ENCODE measurements around the gene MALRD1. TPM values are rescaled to one million over a fixed set of nuclear protein-coding genes. Genes with fewer than 3 reads are reported as not detected.

Gene MALRD1
- total RNA-seq, 1 donor from 2014 or later: not detected

- intact Hi-C loops (cut with micrococcal nuclease): no loop called here
- Mint-ChIP-seq H3K9me3 (peaks cover 3% of the 10 kb centered on the region), H3K36me3 (ENCODE audit: low read depth) (no peaks in the 10 kb centered on the region), H3K27ac (no peak overlapping the region), H3K4me1 (ENCODE audit: low read depth) (no peaks in the 10 kb centered on the region), H3K27me3 (ENCODE audit: insufficient read depth) (no peaks in the 10 kb centered on the region), H3K4me3 (no peak overlapping the region)
- no peak for DNase-seq (ENCODE audit: low spot score)
These were observed 540.0 kb downstream of the MALRD1 start for GRCh38 chr10:19588608-19589007.

DNA sequence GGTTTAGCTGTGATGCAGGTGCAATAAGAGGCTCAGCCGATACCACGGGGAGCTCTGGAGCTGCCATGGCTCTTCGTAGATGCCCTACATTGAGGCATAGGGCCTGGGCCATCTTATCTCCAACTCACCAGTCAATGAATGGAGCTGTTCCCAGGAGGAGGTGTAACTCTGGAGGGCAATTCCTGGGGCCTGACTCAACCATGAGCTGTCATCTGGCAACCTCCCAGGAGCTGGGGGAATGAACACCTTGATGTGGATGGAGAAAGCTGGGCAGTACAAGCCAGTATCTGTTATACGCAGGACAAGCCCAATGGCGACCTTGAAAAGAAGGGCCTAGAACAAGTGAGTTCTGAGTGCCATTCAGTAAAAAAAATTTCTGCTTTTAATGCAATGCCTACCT, 543.7 kb downstream of the MALRD1 start:
- H3K9me3 Mint-ChIP-seq: peaks cover under 1% of the 10 kb centered on the region
- H3K27ac Mint-ChIP-seq: no peak overlapping the region
- DNase-seq (ENCODE audit: low spot score): no peak
- H3K27me3 Mint-ChIP-seq (ENCODE audit: insufficient read depth): no peaks in the 10 kb centered on the region
- H3K4me3 Mint-ChIP-seq: no peak overlapping the region
- intact Hi-C loops (cut with micrococcal nuclease): no loop called here
- no peaks in the 10 kb centered on the region for H3K36me3 Mint-ChIP-seq (ENCODE audit: low read depth)
- H3K4me1 Mint-ChIP-seq (ENCODE audit: low read depth): no peaks in the 10 kb centered on the region

- Mint-ChIP-seq H3K27me3 (ENCODE audit: insufficient read depth) (no peaks in the 10 kb centered on the region), H3K4me3 (no peak overlapping the region), H3K36me3 (ENCODE audit: low read depth) (no peaks in the 10 kb centered on the region), H3K4me1 (ENCODE audit: low read depth) (no peaks in the 10 kb centered on the region), H3K27ac (no peak overlapping the region), H3K9me3 (peaks cover 5% of the 10 kb centered on the region)
- intact Hi-C loops (cut with micrococcal nuclease): no loop called here
- DNase-seq (ENCODE audit: low spot score): no peak
These were observed 546.7 kb downstream of the MALRD1 start for GRCh38 chr10:19595212-19595845.

DNA sequence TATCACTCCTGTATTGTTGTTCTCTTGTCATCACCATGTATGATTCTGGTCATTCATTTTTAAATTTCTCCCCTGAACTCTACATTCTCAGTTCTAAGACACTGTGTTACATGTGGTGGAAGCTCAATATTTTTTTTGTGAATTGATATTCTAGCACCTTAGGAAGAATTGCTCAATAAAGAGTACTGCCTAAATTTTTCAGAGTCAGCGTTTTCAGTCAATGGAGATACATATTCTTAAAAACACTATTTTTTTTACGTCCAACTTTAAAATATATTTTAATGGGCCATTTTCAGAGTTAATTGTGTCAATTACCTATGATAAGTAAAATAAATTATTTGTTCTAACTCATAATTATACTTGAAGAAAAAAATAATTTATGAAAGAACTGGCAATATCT, 557.2 kb downstream of the MALRD1 start:
- no peak for DNase-seq (ENCODE audit: low spot score)
- intact Hi-C loops (cut with micrococcal nuclease): no loop called here
- no peaks in the 10 kb centered on the region for H3K4me1 Mint-ChIP-seq (ENCODE audit: low read depth)
- peaks cover 3% of the 10 kb centered on the region for H3K9me3 Mint-ChIP-seq
- no peak overlapping the region for H3K27ac Mint-ChIP-seq
- H3K4me3 Mint-ChIP-seq: no peak overlapping the region
- no peaks in the 10 kb centered on the region for H3K36me3 Mint-ChIP-seq (ENCODE audit: low read depth)
- H3K27me3 Mint-ChIP-seq (ENCODE audit: insufficient read depth): no peaks in the 10 kb centered on the region

GRCh38 chr10:19606968-19607367, 558.4 kb downstream of the MALRD1 start:
- Mint-ChIP-seq H3K36me3 (ENCODE audit: low read depth) (no peaks in the 10 kb centered on the region), H3K27ac (no peak overlapping the region), H3K9me3 (peaks cover 8% of the 10 kb centered on the region), H3K4me3 (no peak overlapping the region), H3K4me1 (ENCODE audit: low read depth) (no peaks in the 10 kb centered on the region), H3K27me3 (ENCODE audit: insufficient read depth) (no peaks in the 10 kb centered on the region)
- no peak for DNase-seq (ENCODE audit: low spot score)
- intact Hi-C loops (cut with micrococcal nuclease): no loop called here

DNA sequence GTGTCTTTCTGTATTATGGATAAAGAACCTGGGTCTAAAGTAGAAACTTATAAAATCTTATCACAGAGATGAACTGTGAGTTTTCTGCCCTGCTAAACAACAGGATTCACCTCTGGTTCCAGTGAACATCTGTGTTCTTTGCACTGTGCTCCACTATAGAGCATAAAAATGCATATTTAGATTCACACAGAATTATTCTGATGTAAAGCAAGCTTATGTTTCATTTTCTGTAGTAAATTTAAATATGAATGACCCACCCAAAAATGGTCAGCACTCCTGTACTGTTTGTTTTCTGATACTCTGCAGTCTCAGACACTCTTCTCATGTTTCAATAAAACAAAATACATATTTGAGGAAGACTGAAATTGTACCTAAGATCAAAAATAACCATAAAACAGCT, 563.2 kb downstream of the MALRD1 start:
- Mint-ChIP-seq H3K4me3 (no peak overlapping the region), H3K9me3 (peaks cover 8% of the 10 kb centered on the region), H3K36me3 (ENCODE audit: low read depth) (no peaks in the 10 kb centered on the region), H3K27me3 (ENCODE audit: insufficient read depth) (no peaks in the 10 kb centered on the region), H3K4me1 (ENCODE audit: low read depth) (no peaks in the 10 kb centered on the region), H3K27ac (no peak overlapping the region)
- no peak for DNase-seq (ENCODE audit: low spot score)
- intact Hi-C loops (cut with micrococcal nuclease): no loop called here

- intact Hi-C loops (cut with micrococcal nuclease): no loop called here
- no peaks in the 10 kb centered on the region for H3K27me3 Mint-ChIP-seq (ENCODE audit: insufficient read depth)
- no peak overlapping the region for H3K4me3 Mint-ChIP-seq
- H3K9me3 Mint-ChIP-seq: no peaks in the 10 kb centered on the region
- H3K4me1 Mint-ChIP-seq (ENCODE audit: low read depth): no peaks in the 10 kb centered on the region
- H3K27ac Mint-ChIP-seq: no peak overlapping the region
- H3K36me3 Mint-ChIP-seq (ENCODE audit: low read depth): no peaks in the 10 kb centered on the region
- DNase-seq (ENCODE audit: low spot score): no peak
These were observed 568.4 kb downstream of the MALRD1 start for GRCh38 chr10:19616966-19617365.

GRCh38 chr10:19620811-19621210, 572.2 kb downstream of the MALRD1 start:
- H3K4me3 Mint-ChIP-seq: no peak overlapping the region
- no peaks in the 10 kb centered on the region for H3K36me3 Mint-ChIP-seq (ENCODE audit: low read depth)
- H3K27me3 Mint-ChIP-seq (ENCODE audit: insufficient read depth): no peaks in the 10 kb centered on the region
- no peak for DNase-seq (ENCODE audit: low spot score)
- H3K27ac Mint-ChIP-seq: no peak overlapping the region
- intact Hi-C loops (cut with micrococcal nuclease): no loop called here
- H3K4me1 Mint-ChIP-seq (ENCODE audit: low read depth): no peaks in the 10 kb centered on the region
- no peaks in the 10 kb centered on the region for H3K9me3 Mint-ChIP-seq

GRCh38 chr10:19623321-19623720, 574.7 kb downstream of the MALRD1 start:
- H3K9me3 Mint-ChIP-seq: no peaks in the 10 kb centered on the region
- no peaks in the 10 kb centered on the region for H3K27me3 Mint-ChIP-seq (ENCODE audit: insufficient read depth)
- no peaks in the 10 kb centered on the region for H3K36me3 Mint-ChIP-seq (ENCODE audit: low read depth)
- no peak overlapping the region for H3K27ac Mint-ChIP-seq
- intact Hi-C loops (cut with micrococcal nuclease): no loop called here
- H3K4me1 Mint-ChIP-seq (ENCODE audit: low read depth): no peaks in the 10 kb centered on the region
- no peak for DNase-seq (ENCODE audit: low spot score)
- no peak overlapping the region for H3K4me3 Mint-ChIP-seq

DNA sequence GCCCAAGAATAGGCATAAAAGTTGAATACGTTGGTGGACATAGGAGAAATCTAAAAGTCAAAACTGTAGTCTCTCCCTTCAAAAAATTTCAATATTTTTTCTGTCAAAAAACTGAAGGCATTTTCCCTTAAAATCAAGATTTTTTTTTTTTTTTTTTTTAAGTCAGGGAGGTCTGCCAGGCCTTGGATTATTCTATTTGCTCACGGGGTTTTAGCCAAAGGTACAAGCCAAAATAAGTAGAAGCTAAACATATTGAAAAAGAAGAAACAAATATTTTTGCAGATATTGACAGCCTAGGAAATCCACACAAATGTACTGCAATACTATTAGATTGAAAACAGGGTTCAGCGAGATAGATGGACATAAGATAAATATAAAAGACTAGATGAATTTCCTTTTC, 577.6 kb downstream of the MALRD1 start:
- Mint-ChIP-seq H3K27me3 (ENCODE audit: insufficient read depth) (no peaks in the 10 kb centered on the region), H3K36me3 (ENCODE audit: low read depth) (no peaks in the 10 kb centered on the region), H3K9me3 (no peaks in the 10 kb centered on the region), H3K4me1 (ENCODE audit: low read depth) (no peaks in the 10 kb centered on the region), H3K4me3 (no peak overlapping the region), H3K27ac (no peak overlapping the region)
- no peak for DNase-seq (ENCODE audit: low spot score)
- intact Hi-C loops (cut with micrococcal nuclease): no loop called here

DNA sequence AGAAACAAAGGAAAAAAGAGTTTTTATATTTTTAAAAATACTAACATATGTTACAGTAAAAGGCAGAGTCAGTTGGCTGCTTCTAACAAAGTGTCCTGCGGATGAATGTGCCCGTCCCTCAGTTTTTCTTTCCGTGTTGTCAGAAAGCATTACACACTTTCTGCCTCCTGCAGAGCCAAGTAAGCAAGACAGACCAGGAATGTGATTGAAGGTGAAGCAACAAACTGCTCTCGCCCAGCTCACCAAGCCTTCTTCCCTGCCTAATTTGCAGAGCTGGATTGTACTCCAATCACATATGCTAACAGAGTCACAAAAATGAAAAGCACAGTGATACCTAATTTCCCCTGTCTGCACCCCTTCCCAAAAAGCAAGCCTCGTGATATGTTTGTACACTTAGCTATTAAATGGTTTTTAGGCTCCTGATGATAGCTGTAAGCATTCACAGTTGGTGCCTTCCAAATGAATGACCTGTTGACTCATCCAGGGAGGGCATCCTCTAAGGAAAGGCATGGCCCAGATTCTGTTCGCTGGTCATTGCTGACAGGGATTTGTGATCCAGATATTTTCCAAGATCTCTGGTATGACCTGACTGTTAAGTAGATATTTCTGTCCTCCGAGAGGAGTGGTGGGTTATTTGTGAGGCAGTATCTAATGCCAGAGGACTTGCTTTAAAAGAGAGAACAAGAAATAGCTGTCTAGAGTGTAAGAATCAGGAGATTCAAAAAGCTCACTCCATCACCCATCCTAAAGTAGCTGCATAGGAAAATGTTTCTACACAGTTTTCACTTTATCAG, 580.4 kb downstream of the MALRD1 start:
- no peaks in the 10 kb centered on the region for H3K36me3 Mint-ChIP-seq (ENCODE audit: low read depth)
- H3K9me3 Mint-ChIP-seq: peaks cover 7% of the 10 kb centered on the region
- intact Hi-C loops (cut with micrococcal nuclease): no loop called here
- H3K27ac Mint-ChIP-seq: no peak overlapping the region
- H3K4me3 Mint-ChIP-seq: no peak overlapping the region
- H3K4me1 Mint-ChIP-seq (ENCODE audit: low read depth): no peaks in the 10 kb centered on the region
- H3K27me3 Mint-ChIP-seq (ENCODE audit: insufficient read depth): no peaks in the 10 kb centered on the region
- no peak for DNase-seq (ENCODE audit: low spot score)

GRCh38 chr10:19629567-19629966, 581.0 kb downstream of the MALRD1 start:
- no peak for DNase-seq (ENCODE audit: low spot score)
- peaks cover 12% of the 10 kb centered on the region for H3K9me3 Mint-ChIP-seq
- no peaks in the 10 kb centered on the region for H3K4me1 Mint-ChIP-seq (ENCODE audit: low read depth)
- no peaks in the 10 kb centered on the region for H3K36me3 Mint-ChIP-seq (ENCODE audit: low read depth)
- intact Hi-C loops (cut with micrococcal nuclease): no loop called here
- H3K27ac Mint-ChIP-seq: no peak overlapping the region
- H3K27me3 Mint-ChIP-seq (ENCODE audit: insufficient read depth): no peaks in the 10 kb centered on the region
- no peak overlapping the region for H3K4me3 Mint-ChIP-seq

DNA sequence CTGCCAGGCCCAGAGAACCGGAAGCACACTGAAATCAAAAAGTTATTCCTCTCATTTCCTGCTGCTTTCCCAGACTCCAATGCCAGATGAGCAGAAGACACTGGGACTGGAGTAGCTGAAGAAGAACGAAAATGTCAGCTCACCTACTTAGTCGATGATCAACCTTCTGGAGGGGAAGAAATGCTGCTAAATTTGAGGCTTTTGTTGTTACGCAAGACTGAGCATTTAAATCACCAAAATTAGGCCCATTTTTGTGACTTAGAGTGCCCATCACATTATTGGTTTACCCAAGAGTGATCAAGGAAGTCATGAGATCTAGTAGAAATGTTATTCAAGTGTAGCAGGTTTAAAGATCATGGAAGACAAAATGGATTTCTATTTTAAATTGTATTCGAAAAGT, 585.6 kb downstream of the MALRD1 start:
- H3K9me3 Mint-ChIP-seq: peaks cover 17% of the 10 kb centered on the region
- H3K4me3 Mint-ChIP-seq: no peak overlapping the region
- no peaks in the 10 kb centered on the region for H3K36me3 Mint-ChIP-seq (ENCODE audit: low read depth)
- H3K27me3 Mint-ChIP-seq (ENCODE audit: insufficient read depth): no peaks in the 10 kb centered on the region
- H3K27ac Mint-ChIP-seq: no peak overlapping the region
- DNase-seq (ENCODE audit: low spot score): no peak
- intact Hi-C loops (cut with micrococcal nuclease): no loop called here
- no peaks in the 10 kb centered on the region for H3K4me1 Mint-ChIP-seq (ENCODE audit: low read depth)
